GM18517 (cell line): Measurements from ENCODE around the gene OCA2.

Source experiments
- ATAC-seq: cut with Tn5 transposase; IDR thresholded peaks from one replicate; pipeline ENCODE4 v1.9.1; 2021; ENCODE audit warnings: mild to moderate bottlenecking, moderate library complexity; ENCODE audit not compliant: unreplicated experiment

The OCA2 gene

GRCh38 chr15:28082891-28083684 is 16.0 kb downstream of the OCA2 start:
- no peak for ATAC-seq

- ATAC-seq = no peak
These were observed 17.5 kb downstream of the OCA2 start for GRCh38 chr15:28081594-28081993.

- no peak for ATAC-seq
These were observed 18.7 kb downstream of the OCA2 start for GRCh38 chr15:28080386-28080785.

GRCh38 chr15:28079313-28079969 is 19.7 kb downstream of the OCA2 start:
- no peak for ATAC-seq

- no peak for ATAC-seq
These were observed 20.9 kb downstream of the OCA2 start for GRCh38 chr15:28078191-28078719.

- ATAC-seq = no peak
These were observed 23.5 kb downstream of the OCA2 start for GRCh38 chr15:28075573-28075972.

- ATAC-seq = no peak
These were observed 30.2 kb downstream of the OCA2 start for GRCh38 chr15:28068930-28069329.

GRCh38 chr15:28066231-28066630 is 32.9 kb downstream of the OCA2 start:
- no peak for ATAC-seq

- ATAC-seq = no peak
These were observed 39.1 kb downstream of the OCA2 start for GRCh38 chr15:28060005-28060404.

- no peak for ATAC-seq
These were observed 41.0 kb downstream of the OCA2 start for GRCh38 chr15:28058082-28058481.

- ATAC-seq = no peak
These were observed 47.0 kb downstream of the OCA2 start for GRCh38 chr15:28051955-28052633.

- ATAC-seq = no peak
These were observed 49.5 kb downstream of the OCA2 start for GRCh38 chr15:28049581-28049980.

- ATAC-seq = no peak
These were observed 51.8 kb downstream of the OCA2 start for GRCh38 chr15:28047277-28047676.

- no peak for ATAC-seq
These were observed 54.9 kb downstream of the OCA2 start for GRCh38 chr15:28044121-28044672.

GRCh38 chr15:28043691-28044091 is 55.4 kb downstream of the OCA2 start:
- no peak for ATAC-seq

GRCh38 chr15:28037969-28038590 is 61.0 kb downstream of the OCA2 start:
- ATAC-seq = no peak

GRCh38 chr15:28033443-28033842 is 65.7 kb downstream of the OCA2 start:
- no peak for ATAC-seq

- ATAC-seq = no peak
These were observed 68.3 kb downstream of the OCA2 start for GRCh38 chr15:28030801-28031200.

- ATAC-seq = no peak
These were observed 71.4 kb downstream of the OCA2 start for GRCh38 chr15:28027714-28028076.

GRCh38 chr15:28026764-28027713 is 72.1 kb downstream of the OCA2 start:
- no peak for ATAC-seq
